ENCODE results near the gene ROBO2.

ROBO2 gene

DNA sequence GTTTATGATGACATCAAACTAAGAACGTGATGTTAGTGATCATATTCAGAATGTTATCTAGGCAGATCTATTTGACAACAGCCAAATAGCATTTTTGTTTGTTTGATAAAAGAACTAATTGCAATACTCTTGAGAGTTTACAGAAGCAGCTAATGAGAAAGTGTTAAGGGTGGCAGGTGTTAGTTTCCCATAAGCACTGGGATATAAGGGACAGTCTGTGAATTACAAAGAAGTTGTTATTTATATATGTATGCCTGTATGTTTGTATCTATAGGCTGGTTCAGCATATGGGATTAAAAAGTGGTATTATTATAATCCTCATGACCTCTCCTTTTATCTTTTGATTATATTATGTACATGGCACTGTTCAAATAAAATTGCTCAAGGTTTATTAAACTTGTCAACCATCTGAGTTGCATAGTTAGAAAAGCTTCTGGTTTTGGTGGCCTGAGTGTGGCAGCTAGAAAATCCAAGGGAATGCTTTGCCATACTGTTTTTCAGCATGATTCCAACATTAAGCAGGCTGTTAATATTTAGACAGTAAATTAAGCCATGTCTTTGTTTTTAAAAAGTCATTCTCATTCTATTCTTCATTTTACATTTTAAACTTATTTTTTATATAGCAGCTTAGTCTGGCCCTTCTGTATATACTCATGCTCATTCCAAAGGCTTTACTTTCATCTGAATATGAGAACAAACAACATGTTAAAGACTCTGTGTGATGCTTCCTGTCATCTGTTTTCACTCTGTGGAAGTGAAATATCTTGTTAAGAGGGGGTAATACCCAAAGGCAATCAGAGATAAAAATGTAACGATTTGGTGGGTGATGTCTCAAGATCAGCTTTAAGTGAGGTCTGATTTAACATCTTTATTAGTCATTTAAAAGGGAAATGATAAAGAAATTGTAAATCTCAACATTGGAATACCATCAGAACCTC, 13.1 kb downstream of the ROBO2 start:
- no peak for DNase-seq (ENCODE audit: low read depth in 2 of 2)

DNA sequence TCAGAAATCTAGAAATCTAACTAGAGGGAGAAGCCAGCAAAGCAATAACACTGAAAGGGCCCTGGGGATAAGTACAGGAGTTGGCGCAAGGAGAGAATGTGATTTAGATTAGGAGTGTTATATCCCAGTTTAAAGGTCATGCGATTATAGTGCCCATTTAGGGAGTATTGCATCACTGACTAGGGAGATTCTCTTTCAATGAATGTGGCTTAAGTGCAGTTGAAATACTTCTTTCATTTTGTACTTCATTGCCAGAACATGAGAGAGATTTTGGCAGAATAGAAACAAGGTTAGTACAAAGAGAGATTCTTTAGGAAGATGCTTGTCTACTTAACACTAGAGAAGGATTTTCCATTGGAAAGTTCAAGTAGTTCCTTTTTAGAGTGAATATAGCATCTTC, 13.9 kb downstream of the ROBO2 start:
- DNase-seq (ENCODE audit: low read depth in 2 of 2), result no peak

DNA sequence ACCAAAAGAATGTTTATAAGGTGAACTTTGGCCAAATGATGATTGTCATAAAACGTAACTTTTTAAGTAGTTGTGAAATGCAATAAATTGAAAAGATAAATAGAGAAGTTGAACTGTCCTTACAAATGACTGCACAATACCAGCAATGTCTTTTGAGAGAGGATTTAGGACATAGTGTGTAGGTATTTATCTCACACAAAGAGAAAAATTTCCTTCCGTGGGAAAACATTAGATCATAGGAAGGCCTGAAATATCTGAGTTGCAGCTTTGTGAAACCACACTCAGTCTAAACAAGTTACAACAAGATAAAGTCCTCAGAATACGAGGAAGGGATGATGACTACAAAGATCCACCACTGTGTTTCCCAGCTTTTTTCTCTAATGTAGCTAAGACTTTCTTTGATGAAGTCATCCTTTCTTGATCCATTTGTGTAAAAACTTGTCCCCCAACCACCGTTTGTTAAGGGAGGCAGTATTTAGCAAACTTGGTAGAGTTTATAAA, 16.0 kb downstream of the ROBO2 start:
- DNase-seq (ENCODE audit: low read depth in 2 of 2), result no peak

DNA sequence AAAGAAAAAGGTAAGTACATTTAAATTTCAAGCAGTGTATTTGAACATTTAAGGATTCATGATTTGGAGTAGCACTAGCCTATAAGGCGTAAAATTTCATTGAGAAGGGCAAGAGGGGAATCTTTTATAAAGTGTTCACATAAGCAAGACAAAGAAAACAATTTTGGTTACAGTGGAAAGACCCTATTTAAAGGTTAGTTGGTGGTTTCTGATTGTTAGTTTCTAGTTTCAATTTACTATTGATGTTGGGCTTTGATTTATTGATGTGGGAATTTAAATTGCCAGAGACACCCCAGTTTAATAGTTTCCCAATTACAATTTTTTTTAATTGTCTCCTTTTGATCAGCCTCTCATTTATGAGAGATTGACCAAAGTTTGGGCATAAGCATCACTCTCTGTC, 19.5 kb downstream of the ROBO2 start:
- DNase-seq (ENCODE audit: low read depth in 2 of 2), result no peak

DNA sequence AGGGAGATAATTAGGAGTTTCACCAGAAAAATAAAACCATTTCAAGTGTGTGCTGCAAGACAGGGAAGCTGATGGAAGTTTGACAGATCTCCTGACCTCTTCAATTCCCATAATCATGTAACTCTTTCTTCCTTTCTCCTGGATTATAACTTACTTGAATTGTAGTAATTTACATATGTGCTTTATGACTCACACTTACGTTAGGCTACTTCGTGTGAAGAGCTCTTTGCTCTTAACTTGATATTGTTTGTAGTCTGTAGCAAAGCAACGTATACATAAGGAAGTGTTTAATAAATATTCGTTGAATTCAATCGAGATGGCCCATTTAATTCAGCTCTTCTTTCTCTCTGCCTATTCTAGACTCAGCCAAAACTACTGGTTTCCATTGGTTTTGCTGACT, 23.5 kb downstream of the ROBO2 start:
- DNase-seq (ENCODE audit: low read depth in 2 of 2), result no peak

DNA sequence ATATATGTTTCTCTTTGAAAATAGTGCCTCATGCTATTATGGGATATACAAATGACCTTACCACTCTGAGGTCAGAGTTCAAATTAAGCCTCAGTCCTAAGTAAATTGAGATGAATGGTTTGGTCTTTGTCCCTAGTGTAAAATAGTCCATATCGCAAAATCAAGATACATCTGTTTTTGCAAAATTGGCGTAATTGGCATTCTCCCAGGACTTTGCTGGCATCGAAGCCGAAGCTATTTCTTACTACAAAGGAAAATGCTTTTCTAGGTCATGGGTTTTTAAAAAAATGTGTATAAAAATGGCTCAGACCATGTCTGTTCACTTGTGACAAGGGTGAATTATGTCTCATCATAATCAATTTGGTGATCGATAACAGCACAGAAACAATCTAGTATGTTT, 25.9 kb downstream of the ROBO2 start:
- DNase-seq (ENCODE audit: low read depth in 2 of 2), result no peak

DNA sequence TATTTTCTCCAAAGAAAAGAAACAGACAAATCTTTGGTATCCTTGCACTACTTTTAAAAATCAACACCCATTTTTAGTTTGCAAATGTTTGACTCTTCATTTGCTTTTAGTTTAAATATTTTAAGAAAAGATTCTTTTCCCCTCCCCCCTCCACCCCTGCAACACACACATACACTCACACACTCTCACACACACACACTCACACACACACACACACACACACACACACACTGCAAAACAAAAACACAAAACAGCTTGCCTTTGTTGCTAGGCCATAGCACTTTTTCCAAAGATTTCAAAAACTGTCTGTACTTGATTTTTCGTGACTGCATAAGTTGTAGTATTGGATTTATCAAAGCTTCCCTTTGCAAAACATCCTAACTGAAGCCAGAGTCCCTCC, 26.9 kb downstream of the ROBO2 start:
- DNase-seq (ENCODE audit: low read depth in 2 of 2), result no peak

DNA sequence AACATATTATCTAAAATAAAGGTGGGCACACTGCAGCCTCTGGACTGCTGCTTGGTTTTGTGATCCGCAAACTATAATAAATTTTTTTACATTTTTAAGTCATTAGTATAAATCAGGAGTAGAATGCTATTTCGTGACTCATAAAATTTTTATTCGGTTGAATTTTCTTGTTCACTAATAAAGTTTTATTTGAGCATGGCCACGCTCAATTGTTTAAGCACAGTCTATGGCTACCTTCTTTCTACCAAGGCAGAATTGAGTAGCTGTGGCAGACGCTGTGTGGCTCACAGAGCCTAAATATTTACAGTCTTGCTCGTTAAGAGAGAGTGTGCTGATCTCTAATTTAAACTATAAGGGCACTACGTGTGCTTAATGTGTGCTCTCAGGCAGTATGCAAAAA, 28.9 kb downstream of the ROBO2 start:
- no peak for DNase-seq (ENCODE audit: low read depth in 2 of 2)

DNA sequence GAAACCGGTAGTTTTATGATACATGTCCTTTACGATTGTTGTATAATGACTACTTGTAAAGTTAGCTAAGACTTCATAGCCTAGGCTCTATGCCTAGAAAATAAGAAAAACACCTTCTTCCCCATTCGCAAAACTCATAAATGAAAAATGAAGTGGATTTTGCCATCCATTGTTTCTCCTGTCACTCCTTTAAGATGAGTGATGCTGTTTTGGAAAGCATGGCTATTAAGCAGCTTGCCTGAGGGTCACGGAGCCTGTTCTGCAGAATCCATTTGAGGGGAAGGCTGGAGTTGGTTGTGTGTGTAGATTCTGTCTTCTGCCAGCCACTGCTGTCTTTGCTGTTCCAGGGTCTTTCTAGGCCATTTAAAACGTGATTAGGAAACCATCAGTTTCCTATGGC, 31.5 kb downstream of the ROBO2 start:
- no peak for DNase-seq (ENCODE audit: low read depth in 2 of 2)

DNA sequence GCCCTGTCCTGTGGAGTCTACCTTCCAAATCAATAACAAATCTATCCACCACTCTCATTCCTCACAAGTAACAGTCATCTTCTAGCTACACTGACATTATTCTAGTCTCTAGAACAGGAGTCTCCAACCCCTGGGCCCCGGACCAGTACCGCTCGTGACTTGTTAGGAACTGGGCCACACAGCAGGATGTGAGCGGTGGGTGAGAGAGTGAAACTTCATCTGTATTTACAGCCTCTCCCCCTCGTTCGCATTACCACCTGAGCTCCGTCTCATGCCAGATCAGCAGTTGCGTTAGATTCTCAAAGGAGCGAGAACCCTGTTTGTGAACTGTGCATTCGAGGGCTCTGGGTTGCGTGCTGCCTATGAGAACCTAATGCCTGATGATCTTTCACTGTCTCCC, 31.9 kb downstream of the ROBO2 start:
- DNase-seq (ENCODE audit: low read depth in 2 of 2), result no peak

DNA sequence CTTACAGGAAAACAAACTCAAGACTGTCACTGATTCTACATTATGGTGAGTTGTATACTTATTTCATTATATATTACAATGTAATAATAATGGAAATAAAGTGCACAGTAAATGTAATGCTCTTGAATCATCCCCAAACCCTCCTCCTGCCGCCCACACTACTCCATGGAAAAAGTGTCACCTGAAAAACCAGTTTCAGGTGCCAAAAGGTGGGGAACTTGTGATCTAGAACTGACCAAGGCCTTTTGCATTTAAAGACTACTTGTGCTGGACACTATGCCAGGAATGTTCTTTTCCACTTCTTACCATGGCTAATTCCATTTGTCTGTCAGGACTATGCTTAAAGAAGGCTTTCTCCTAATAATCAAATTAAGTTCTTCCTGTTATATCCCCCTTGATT, 32.3 kb downstream of the ROBO2 start:
- no peak for DNase-seq (ENCODE audit: low read depth in 2 of 2)

DNA sequence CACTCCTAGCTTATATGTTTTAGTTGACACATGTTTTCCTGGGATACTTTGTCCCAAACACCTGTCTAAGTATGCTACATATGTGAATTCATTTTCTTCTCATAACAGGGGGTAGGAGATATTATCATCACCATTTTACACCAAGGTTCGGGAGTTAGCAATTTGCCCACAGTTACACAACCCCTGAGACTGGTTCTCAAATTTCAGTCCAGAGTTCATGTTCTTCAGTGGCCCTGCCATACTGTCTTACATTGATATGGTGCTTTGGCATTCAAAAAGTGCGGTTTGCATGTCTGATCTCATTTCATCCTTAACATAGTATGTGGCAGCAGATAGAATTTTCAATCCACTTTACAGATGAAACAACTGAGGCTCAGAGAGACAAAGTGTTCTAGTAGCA, 38.4 kb downstream of the ROBO2 start:
- DNase-seq (ENCODE audit: low read depth in 2 of 2), result no peak

DNA sequence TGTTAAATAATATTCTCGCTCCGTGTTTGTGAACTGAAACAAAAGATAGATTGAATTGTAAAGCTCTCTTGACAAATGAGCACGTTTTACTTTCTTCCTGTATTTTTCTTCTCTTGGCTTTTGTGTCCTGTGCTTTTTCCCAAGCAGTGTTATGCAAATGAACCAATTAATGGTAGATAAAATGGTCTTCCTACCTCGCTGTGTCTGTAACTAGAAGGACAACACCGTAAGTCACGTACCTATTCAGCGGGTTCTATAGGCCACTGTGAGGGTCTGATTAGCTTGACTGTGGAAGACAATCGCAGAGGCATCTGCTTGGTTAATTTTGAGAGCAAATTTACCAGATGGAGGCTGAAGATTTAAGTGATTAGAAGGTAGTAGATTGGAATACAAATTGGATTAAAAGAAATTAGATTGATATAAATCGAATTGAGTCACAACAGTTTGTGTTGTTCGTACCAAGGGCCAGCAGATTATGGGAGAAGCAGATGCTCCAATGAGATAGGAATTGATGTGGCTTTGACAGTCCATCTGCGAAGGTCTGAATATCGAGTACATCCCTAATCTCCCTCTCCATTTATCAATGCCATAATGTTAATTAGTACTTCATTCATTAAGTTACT, 40.2 kb downstream of the ROBO2 start:
- no peak for DNase-seq (ENCODE audit: low read depth in 2 of 2)

DNA sequence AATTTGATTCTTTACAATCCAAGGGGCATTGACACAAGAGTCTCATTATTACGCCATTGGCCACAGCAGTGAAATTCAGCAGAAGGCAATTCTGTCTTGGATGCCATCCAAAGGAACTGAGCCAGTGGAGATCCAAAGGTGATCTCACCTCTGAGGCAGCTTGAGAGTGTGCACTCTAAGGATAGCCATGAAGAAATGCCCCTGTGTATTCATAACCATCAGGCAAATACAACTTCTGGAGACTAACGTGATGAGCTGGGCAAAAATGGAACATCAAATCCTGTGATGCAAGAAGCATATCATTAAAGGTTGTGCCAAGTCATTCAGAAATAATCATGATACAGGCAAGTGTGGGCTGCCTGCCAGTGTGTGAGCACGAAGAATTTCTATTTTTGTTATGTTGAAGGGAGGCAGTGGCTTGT, 41.4 kb downstream of the ROBO2 start:
- peak; percentile 47 to 49 for DNase-seq (ENCODE audit: low read depth in 2 of 2)

DNA sequence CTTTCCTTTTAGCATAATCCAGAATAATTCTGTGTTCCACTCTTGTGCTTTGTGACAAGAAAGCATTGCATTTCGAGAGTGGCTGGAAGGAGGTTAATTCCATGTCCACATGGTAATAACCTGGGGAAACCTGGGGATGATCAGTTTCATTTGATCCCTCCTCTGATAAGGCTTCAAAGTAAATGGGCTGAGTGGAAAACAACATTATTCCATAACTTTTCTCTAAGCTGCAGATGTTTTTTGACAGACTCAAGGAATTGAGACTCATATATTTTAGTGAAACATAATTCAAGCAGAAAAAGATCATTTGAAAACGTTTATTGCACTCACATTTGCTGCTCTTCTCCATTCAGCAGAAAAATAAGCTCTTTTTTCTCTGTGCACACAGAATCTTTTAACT, 44.6 kb downstream of the ROBO2 start:
- no peak for DNase-seq (ENCODE audit: low read depth in 2 of 2)

DNA sequence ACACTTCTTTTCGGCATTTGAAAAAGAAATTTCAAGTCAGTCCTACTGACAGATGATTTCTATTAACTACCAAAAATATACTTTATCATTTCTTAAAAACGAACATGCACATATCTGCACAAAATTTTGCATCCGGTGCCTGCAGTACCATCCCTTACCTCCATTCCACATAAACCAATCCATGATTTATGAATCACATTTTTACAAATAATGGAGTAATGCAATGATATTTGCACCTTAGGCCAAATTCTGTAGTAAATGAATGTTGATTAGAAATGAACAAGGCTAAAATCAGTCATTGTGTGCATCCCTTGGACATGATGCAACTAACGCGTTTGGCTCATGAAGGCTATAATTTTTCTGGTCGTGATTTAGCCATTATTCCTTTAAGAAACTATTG, 46.5 kb downstream of the ROBO2 start:
- DNase-seq (ENCODE audit: low read depth in 2 of 2), result no peak

DNA sequence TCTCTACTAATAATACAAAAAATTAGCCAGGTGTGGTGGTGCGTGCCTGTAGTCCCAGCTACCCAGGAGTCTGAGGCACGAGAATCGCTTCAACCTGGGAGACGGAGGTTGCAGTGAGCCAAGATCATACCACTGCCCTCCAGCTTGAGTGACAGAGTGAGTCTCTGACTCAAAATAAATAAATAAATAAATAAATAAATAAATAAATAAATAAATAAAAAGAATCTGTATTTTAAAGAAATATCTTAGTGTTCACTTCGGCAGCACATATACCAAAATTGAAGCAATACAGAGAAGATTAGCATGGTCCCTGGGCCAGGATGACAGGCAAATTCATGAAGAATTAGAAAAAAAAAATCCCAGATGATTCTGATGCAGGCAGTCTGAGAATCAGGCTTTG, 51.9 kb downstream of the ROBO2 start:
- DNase-seq (ENCODE audit: low read depth in 2 of 2), result no peak

DNA sequence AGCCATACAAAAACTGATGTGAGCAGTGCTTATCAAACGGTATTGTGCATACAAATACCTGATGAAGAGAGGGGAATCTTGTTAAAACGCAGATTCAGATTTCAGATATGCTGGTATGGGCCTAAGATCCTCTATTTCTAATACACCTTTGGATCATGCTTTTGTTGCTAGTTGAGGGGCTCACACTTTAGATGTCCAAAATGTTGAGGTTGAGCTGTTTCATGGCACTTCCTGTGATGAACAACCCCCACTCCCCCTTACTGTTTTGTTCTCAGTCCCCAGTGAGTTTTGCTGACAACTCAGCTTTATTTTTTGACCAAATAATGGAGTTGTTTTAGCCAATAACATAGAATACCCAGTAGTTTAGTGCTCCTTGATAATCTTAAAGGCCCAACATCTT, 53.2 kb downstream of the ROBO2 start:
- DNase-seq (ENCODE audit: low read depth in 2 of 2), result no peak

DNA sequence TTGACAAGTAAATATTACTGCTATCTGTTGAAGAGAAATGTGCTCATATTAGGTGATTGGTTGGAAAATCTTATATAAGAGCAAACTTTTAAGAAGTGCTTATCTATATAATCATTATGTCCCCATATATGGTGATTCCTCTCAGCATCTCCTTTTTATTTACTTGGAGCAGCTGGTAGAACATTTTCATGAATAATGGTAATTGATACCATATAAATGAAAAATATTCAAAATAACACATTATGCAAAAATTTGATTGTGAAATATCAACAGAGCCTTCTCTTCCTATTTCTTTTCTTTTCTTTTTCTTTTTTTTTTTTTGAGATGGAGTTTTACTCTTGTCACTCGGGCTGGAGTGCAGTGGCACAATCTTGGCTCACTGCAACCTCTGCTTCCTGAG, 56.2 kb downstream of the ROBO2 start:
- no peak for DNase-seq (ENCODE audit: low read depth in 2 of 2)

DNA sequence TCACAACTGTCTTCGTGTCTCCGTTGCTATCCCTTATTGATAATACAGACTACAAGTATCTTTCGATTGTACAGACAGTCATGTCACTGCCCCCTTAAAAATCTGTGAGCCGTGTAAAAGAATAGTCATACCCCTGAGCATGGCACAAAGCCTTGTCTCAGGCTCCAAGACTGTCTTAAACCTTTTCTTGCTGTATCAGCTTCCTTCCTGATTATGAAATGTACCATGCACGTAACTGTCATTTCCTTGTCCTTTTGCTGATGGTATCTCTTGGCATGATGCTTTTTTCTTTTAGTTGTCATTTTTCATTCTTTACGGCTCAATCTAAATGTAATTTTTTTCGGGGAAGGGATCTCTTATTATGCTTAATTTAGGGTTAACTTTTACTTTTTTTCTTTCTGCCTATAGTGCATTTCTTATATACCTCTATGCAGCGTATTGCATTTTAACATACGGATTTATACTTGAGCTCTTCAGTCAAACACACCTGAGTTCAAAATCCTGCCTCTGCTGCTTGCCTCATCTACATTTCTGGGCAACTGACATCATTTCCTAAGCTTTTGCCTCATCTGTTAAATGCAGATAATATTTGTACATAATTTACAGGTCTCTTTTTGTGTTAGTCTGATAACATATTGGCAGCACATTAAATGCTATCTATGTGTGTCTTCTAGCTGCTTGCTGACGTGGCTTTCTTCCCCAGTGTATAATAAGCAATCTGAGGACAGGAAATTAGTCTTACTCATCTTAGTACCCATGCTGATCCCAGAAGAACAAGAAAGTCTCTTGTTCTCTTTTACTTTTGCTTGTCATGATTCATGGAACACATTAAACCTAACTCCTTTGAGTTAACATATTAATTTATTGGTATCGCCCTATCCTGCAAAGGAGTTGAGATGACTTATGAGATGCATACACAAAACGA, 57.3 kb downstream of the ROBO2 start:
- DNase-seq (ENCODE audit: low read depth in 2 of 2), result peak in 1 of 2 experiments; percentile 5

DNA sequence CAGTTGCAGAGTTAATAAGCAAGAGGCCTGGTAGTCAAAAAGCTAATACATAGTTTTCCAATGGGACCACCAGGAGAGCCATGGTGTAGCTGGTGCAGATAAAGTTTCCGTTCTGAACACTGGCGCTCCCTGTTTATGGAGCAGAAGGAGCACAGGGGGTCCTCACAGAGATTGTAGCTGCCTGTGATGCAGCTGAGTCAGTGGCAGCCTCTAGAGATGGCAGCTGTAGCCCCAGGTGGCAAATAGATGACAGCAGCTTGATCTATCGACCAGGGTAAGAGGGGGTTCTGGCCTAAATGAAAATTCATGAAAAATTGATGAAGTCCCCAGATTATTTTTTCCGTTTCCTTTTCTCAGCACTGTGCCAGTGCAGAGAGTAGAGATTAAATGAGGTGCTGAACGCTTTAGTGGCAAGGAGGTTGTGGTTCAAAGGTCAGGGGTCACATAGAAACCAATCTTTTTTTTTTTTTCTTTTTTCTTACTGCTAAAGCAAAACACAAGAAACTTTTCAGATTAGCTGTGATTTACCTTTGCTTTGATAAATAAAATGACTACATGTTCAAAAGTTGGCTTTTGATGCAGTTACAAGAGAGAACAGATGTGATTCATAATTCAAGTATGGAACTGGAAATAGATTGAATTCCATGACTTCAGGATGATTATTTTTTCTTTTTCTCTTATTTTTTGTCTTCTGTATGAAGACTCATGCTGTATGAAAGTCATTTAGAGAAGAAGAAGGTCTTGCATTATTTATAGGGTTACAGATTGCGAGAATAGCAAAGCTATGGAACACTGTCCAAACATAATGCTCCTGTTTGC, 63.3 kb downstream of the ROBO2 start:
- DNase-seq (ENCODE audit: low read depth in 2 of 2), result peak; percentile 6 to 11
